Right renal cortex interstitium (tissue), 3 donors: Measurements from ENCODE around the gene TSKS. TPM values are rescaled to one million over a fixed set of nuclear protein-coding genes. Genes with fewer than 3 reads are reported as not detected.

Experiments
- DNase-seq, 3 donors: peaks; one replicate each; pipeline ENCODE4 v3.0.0-alpha.2; 2013; ENCODE audit warnings: low read depth in 3 of 3, low spot score in 2 of 3
- polyA plus RNA-seq, 3 donors: library from polyadenylated mRNA; unstranded; fragments of 120-200 nt; gene quantifications; one replicate each; pipeline ENCODE4 v1.2.1, GENCODE V29; 2013; ENCODE audit not compliant: insufficient read length in 3 of 3

Gene TSKS, protein sequence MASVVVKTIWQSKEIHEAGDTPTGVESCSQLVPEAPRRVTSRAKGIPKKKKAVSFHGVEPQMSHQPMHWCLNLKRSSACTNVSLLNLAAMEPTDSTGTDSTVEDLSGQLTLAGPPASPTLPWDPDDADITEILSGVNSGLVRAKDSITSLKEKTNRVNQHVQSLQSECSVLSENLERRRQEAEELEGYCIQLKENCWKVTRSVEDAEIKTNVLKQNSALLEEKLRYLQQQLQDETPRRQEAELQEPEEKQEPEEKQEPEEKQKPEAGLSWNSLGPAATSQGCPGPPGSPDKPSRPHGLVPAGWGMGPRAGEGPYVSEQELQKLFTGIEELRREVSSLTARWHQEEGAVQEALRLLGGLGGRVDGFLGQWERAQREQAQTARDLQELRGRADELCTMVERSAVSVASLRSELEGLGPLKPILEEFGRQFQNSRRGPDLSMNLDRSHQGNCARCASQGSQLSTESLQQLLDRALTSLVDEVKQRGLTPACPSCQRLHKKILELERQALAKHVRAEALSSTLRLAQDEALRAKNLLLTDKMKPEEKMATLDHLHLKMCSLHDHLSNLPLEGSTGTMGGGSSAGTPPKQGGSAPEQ
- under 1 TPM in 2 of 3 donors, not detected in 1; 0.10 to 0.15 TPM for polyA plus RNA-seq

GRCh38 chr19:49763230-49763629 is at the start of gene TSKS:
Gene TSKS (minus strand): TSS chr19:49763306. CDS start chr19:49763247, 59 bp downstream.
- no peak for DNase-seq

DNA sequence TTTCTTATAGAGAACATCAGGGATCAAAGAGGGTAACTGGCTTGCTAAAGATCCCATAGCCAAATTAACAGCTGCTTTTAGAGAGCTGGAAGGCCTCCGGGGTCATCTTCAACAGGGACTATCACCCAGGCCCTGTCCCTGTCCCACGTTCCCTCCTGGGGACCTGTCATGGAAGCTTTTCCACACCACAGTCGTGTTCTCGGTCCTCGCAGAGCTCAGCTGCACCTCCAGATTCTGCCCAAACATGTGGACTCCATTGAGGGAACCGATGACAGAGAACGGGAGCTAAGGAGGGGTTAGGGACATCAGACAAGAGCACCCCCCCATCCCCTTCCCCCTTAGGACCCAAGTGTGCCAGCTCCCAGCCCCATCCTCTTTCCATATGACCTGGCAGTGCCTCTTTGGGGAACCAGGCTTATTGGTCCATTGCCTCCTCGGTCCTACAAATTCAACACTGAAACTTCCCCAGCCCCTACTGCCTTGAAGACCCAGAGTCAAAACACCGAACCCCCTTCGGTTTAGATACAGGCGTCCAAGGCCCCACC is 49.4 kb upstream of the TSKS start:
- DNase-seq = no peak

DNA sequence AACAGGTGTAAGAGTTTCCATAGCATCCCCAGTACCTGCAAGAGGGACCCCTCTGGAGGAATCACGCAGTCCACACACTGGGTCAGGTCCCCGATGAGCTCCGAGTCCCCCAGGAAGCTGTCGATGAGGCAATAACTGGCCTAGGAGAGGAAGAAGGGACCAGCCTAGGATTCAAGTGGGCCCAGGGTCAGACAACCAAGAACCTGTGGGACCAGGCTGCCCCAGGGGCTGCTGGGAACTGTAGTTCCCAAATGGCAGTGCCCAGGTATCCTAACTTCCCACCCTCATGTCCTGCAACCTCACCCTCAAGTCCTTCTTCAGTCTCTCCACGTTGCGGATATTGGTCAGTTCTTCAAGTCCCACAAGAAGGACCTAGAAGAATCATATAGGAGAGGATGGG is 48.2 kb upstream of the TSKS start:
- no peak for DNase-seq

- DNase-seq = no peak
Observed at GRCh38 chr19:49809941-49810389, 46.9 kb upstream of the TSKS start.

- no peak for DNase-seq
Observed at GRCh38 chr19:49809160-49809940, 46.2 kb upstream of the TSKS start.

- peak in 2 of 3 donors; percentile 78 to 82 for DNase-seq
Observed at GRCh38 chr19:49808711-49809159, 45.6 kb upstream of the TSKS start.

GRCh38 chr19:49807904-49808675 is 45.0 kb upstream of the TSKS start:
- DNase-seq = no peak

DNA sequence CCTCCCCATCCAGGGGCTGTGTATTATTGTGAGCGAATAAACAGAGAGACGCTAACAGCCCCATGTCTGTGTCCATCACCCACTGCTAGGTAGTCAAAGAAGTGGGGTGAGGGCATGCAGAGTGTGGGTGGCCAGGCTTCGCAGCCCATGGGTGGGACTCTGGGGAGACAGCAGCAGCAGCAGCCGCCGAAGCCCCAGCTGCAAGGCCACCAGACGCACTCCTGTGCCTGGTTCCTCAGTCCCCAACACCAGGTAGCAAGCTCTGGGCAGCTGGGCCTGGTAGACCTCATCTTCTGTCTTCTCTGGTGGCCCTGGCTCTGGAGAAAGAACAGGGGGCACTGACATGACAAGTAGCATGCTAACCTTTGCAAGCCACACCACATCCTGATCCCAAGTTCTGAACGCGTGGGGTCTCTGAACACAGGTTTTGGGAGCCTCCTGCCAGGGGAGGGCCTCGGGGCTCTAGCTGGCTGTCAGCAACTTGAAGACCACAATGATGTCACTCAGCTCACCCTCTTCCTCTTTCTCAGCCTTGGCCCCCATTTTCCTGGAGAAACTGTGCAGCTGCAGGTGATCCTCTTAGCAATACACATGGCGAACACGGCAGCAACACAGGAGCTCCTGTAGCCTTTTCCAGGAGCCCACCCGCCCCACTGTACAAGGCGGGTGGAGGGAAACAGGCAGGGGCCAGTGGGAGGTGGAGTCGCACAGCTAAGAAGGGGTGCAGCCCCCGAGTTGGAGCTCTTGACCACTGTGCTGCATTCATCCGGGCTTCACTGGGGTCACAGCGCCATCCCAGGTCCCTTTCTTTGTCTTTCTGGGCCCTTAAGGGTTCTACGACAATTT is 44.2 kb upstream of the TSKS start:
- DNase-seq = no peak

GRCh38 chr19:49806620-49806959 is 43.5 kb upstream of the TSKS start:
- no peak for DNase-seq

DNA sequence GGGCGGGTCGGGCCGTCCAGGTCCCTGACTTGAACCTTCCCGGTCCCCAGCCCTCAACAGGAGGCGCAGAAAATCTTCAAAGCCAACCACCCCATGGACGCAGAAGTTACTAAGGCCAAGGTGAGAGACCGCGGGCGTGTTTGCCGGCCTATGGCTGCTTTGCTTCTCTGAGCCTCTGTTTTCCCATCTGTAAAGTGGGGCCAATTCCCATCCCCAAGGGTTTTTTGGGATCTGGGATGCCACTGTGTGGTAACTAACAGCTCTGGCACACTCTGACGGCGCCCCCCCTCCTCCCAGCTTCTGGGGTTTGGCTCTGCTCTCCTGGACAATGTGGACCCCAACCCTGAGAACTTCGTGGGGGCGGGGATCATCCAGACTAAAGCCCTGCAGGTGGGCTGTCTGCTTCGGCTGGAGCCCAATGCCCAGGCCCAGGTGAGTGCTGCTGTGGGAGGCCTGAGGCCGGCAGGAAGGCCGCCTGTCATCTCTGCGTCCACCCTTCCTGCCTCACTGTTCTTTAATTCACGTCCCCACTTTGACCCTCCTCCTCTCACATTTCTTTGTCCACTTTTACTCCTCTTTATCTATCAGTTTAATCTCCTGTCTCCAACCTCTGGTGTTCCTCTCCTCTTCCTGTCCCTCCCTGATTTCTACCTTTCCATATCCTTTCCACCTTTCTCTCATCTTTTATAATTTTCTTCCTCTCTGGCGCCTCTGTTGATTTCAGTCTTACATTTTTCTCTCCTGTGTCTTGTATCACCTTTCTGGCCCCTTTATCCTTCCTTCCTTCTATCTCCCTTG is 42.9 kb upstream of the TSKS start:
- DNase-seq = no peak

- no peak for DNase-seq
Observed at GRCh38 chr19:49803529-49803856, 40.4 kb upstream of the TSKS start.

- no peak for DNase-seq
Observed at GRCh38 chr19:49802836-49803528, 39.9 kb upstream of the TSKS start.

DNA sequence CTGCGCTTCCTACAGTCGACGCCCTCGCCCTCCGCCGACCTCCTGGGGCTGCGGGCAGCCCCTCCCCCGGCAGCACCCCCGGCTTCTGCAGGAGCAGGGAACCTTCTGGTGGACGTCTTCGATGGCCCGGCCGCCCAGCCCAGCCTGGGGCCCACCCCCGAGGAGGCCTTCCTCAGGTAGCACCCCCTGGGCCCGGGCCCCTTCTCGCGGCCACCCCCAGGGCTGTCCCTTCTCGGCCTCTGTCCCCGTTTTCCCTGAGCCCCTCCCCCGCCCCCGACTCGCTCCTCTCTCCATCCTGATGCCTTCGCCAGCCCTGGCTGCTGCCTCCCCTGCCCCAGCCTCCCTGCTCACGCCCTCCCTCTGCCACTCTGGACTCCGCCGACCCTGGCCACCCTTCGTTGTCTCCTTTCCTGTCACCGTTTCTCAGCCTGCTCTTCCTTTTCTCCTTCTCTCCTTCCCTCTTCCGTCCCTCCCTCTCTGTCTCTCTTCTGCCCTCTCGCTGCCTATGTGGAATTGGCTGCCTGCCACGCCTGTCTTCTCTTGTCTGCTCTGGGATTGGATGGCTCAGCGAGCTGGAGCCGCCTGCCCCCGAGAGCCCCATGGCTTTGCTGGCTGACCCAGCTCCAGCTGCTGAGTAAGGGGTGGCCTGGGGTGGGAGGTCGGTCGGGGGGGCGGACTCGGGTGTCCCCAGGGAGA is 39.0 kb upstream of the TSKS start:
- peak in 2 of 3 donors; percentile 76 to 84 for DNase-seq

GRCh38 chr19:49801401-49801888 is 38.3 kb upstream of the TSKS start:
- no peak for DNase-seq

DNA sequence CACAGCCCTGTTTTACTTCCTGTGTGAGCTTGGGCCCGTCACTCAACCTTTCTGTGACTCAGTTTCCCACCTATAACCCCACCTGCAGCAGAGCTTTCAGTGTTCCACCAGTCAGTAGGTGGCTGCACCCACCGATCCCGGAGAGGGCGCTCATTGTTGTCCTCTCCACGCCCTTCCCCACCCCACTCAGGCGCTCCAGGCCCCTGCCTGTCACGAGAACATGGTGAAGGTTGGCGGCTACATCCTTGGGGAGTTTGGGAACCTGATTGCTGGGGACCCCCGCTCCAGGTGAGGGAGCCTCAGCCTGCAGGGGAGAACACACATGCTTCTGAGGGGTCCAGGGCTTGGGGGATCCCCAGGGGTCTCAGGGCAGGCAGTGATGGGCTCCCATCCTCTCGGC is 37.7 kb upstream of the TSKS start:
- DNase-seq = no peak

GRCh38 chr19:49799798-49800376 is 36.8 kb upstream of the TSKS start:
- no peak for DNase-seq

DNA sequence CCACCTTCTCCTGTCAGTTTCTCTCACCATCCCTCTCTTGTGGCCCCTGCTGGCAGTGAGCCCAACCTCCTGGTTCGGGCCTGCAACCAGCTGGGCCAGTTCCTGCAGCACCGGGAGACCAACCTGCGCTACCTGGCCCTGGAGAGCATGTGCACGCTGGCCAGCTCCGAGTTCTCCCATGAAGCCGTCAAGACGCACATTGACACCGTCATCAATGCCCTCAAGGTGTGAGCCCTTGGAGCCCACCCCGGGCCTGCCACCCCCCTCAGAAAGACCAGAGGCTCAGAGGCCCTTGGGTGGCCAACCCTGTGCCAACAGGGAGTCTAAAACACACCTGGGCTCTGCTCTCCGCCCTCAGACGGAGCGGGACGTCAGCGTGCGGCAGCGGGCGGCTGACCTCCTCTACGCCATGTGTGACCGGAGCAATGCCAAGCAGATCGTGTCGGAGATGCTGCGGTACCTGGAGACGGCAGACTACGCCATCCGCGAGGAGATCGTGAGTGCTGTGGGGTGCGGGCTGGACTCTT is 36.2 kb upstream of the TSKS start:
- no peak for DNase-seq
